ENCODE data around the gene SMTNL2.
"Not testable (repeated sequence)": the region's sequence is repeated elsewhere in the genome, so short reads cannot be mapped to it uniquely, and the experiment has no call there.

Gene SMTNL2

GRCh38 chr17:4588898-4589625 is 4.7 kb downstream of the SMTNL2 start:
- CTCF ChIA-PET: interaction anchor here (0.9 to 3.3 kb wide), 2 partner anchors 22 to 48 kb away, joined by 3 to 34 read pairs; no protein-coding TSS in a partner anchor
- H3K4me3 ChIP-seq (ENCODE audit: low read depth, low read length): no peak overlapping the region
- no peak for TF ChIP-seq CTCF (IDR thresholded peaks at IDR 0.05; ENCODE audit: insufficient read depth, low read length, missing control alignments)
- POLR2A ChIA-PET: no interaction called here
- no peak for DNase-seq (ENCODE audit: low read depth, low spot score)

GRCh38 chr17:4590042-4590441 is 5.7 kb downstream of the SMTNL2 start:
- DNase-seq (ENCODE audit: low read depth, low spot score); H3K4me3 ChIP-seq (ENCODE audit: low read depth, low read length); POLR2A ChIA-PET: not testable (repeated sequence)
- CTCF ChIA-PET: interaction anchor here (1.5 kb wide), 1 partner anchor 23 kb away, joined by 7 read pairs; no protein-coding TSS in a partner anchor

- CTCF ChIA-PET: interaction anchor here (1.0 to 1.5 kb wide), 2 partner anchors 24 to 35 kb away, joined by 3 to 7 read pairs; no protein-coding TSS in a partner anchor
- no peak for TF ChIP-seq CTCF (IDR thresholded peaks at IDR 0.05; ENCODE audit: insufficient read depth, low read length, missing control alignments)
- no peak for DNase-seq (ENCODE audit: low read depth, low spot score)
- POLR2A ChIA-PET: no interaction called here
- no peak overlapping the region for H3K4me3 ChIP-seq (ENCODE audit: low read depth, low read length)
These were observed 6.7 kb downstream of the SMTNL2 start for GRCh38 chr17:4590981-4591453.

DNA sequence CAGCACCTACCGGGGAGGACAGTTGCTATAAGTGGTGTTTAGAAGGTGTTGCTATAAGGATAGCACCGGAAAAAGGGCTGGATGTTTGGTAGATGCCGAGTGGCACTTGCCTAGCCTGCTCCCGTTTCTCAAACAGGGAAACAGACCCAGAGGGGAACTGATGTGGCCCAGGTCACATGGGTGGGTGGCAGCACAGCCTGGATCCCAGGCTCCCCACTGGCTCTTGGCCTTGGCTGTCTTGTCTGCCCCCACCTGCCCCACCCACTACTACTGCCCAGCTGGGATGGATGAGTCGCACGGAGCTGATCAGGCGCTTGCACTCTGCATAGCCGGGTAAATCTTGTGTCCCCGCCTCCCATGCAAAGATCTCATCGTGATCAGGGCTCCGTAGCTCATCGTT is 7.2 kb downstream of the SMTNL2 start:
- H3K4me3 ChIP-seq (ENCODE audit: low read depth, low read length): no peak overlapping the region
- TF ChIP-seq CTCF (IDR thresholded peaks at IDR 0.05; ENCODE audit: insufficient read depth, low read length, missing control alignments): no peak
- DNase-seq (ENCODE audit: low read depth, low spot score): no peak
- CTCF ChIA-PET: interaction anchor here (1.0 to 1.5 kb wide), 2 partner anchors 24 to 34 kb away, joined by 3 to 7 read pairs; no protein-coding TSS in a partner anchor
- POLR2A ChIA-PET: no interaction called here

DNA sequence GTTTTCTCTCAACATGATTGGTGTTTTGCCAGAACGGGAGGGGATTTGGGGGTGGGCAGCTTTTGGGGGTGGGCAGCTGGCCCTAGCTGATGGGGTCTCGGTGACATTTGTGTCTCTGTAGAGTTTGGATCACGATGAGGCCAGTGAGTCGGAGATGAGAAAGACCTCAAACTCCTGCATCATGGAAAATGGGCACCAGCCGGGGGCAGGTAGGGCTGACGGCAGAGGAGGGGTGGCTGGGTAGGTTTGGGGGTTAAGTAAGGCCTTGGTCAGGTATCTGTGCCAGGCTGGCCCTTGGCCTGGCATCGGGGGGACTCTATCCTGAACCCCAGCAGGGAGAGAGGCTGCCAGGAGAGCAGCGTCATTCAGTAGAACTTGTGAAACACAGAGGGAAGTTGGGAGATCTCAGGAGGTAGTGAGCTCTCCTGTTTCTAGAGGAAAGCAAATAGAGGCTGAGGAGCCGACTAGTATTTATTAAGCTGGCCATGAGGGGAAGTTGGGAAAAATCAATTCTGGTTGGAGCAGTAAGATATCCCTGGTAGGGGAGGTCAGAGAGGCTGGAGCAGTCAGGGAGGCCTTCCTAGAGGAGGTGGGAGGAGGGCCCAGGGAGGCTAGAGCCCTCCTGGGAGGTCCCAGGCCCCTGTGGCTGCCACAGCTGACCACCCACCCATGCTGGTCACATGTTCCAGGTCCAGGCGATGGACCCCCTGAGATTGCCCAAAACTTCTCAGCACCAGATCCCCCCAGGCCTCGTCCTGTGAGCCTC is 8.1 kb downstream of the SMTNL2 start:
- no peak for DNase-seq (ENCODE audit: low read depth, low spot score)
- ChIA-PET POLR2A (no interaction called here), CTCF (no interaction called here)
- no peak for TF ChIP-seq CTCF (IDR thresholded peaks at IDR 0.05; ENCODE audit: insufficient read depth, low read length, missing control alignments)
- H3K4me3 ChIP-seq (ENCODE audit: low read depth, low read length): no peak overlapping the region

DNA sequence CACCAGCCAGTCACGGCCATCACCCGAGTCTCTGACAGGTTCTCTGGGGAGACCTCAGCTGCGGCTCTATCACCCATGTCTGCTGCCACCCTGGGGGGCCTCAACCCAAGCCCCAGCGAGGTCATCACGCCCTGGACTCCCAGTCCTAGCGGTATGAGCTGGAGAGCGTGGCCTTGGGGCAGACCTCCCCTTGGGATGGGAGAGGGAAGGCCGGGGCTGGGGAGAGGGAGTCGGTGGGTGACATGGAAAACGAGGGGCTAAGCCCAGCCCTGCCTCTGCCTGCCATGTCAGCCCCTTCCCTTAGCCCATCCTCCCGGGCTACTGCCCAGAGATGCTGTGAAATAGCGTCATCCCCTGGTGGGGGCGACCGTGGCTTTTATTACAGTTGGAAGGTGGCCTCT is 8.7 kb downstream of the SMTNL2 start:
- POLR2A ChIA-PET: no interaction called here
- DNase-seq (ENCODE audit: low read depth, low spot score): no peak
- no peak overlapping the region for H3K4me3 ChIP-seq (ENCODE audit: low read depth, low read length)
- CTCF ChIA-PET: interaction anchor here (2.6 kb wide), 1 partner anchor 26 kb away, joined by 20 read pairs; no protein-coding TSS in a partner anchor
- no peak for TF ChIP-seq CTCF (IDR thresholded peaks at IDR 0.05; ENCODE audit: insufficient read depth, low read length, missing control alignments)

All from AG04449 (cell line).